GM13976 (cell line): ENCODE measurements around the gene AMIGO2.

ENCODE experiments used
- DNase-seq: peaks from one replicate; pipeline ENCODE4 v3.0.0; 2012; ENCODE audit warnings: low spot score
- in situ Hi-C: fragments of 300-500 bp; cut with MboI; formaldehyde crosslinking; loops from one replicate; pipeline ENCODE4 v1.12.0; 2022; ENCODE audit warnings: low sequenced_read_pairs, mixed read lengths, inconsistent platforms; ENCODE audit not compliant: unreplicated experiment
- TF ChIP-seq, protein P1 (sequence below): IDR thresholded peaks from 2 replicates; pipeline ENCODE4 v1.5.1; 2012; ENCODE audit warnings: borderline replicate concordance, mild to moderate bottlenecking; ENCODE audit not compliant: insufficient read depth; ENCODE audit errors: extremely low read depth, missing control alignments, control extremely low read depth

Gene AMIGO2

DNA sequence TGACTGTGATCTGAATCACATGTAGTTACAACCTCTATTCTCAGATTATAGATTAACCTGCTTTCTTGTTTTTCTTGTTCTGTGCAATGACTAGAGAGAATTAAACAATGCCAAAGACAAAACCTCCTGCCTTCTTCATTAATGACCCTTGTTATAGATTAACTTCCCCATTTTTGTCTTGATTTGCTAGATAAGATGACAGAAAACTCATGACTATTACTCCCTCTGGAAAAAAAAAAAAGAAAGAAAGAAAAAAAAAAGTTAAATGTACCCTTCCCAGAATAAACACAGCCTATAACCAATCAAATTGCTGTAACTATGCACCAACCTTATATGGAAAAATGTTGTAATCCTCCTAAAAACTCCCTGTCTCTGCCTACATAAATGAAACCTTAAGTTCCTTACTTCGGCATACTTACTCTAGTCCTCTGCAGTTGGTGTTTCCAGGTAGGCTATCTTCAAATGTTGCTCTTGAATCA, 41.5 kb downstream of the AMIGO2 start:
- no peak for DNase-seq
- in situ Hi-C loops: no loop called here
- TF ChIP-seq, protein P1, sequence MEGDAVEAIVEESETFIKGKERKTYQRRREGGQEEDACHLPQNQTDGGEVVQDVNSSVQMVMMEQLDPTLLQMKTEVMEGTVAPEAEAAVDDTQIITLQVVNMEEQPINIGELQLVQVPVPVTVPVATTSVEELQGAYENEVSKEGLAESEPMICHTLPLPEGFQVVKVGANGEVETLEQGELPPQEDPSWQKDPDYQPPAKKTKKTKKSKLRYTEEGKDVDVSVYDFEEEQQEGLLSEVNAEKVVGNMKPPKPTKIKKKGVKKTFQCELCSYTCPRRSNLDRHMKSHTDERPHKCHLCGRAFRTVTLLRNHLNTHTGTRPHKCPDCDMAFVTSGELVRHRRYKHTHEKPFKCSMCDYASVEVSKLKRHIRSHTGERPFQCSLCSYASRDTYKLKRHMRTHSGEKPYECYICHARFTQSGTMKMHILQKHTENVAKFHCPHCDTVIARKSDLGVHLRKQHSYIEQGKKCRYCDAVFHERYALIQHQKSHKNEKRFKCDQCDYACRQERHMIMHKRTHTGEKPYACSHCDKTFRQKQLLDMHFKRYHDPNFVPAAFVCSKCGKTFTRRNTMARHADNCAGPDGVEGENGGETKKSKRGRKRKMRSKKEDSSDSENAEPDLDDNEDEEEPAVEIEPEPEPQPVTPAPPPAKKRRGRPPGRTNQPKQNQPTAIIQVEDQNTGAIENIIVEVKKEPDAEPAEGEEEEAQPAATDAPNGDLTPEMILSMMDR: no peak

GRCh38 chr12:47035484-47035883, 44.3 kb downstream of the AMIGO2 start:
- in situ Hi-C loops: no loop called here
- DNase-seq: no peak
- TF ChIP-seq, protein P1: no peak

- DNase-seq: no peak
- TF ChIP-seq, protein P1: no peak
- in situ Hi-C loops: no loop called here
Measured at GRCh38 chr12:47034661-47035060, 45.1 kb downstream of the AMIGO2 start.

DNA sequence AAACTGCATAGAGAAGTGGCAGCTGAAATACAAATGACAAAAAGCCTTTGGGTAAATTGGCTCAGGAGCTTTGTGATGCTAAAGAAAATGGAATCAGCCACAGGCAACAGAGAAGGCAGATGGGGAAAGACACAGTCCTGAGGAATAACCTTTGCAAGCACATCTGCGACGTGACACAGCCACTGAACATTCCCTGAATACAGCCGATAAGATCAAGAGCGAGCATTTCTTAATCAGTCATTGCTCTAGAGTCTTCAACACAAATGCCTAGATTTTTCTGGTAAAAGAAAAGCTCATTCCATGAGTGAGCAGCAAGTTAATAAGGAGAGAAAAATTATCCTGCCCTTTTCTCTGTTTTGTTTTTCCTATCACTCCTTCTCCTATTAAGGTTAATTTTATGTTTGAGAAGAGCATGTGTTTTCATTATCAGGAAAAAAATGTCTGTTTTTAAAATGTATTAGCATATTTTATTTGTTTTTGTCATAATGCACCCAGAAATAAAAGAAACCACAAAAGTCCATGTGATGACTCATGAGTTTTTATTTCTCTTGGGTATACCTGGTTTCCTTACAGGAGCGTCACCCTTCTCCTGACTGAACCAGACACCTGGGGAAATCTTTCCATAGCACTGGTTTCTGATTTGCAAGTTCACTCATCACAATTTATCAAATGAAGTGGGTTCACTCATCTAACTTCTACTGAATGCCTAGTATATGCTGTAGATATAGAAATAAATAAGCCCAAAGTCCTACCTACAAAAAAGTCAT, 45.8 kb downstream of the AMIGO2 start:
- in situ Hi-C loops: no loop called here
- DNase-seq: no peak
- TF ChIP-seq, protein P1: no peak

GRCh38 chr12:47033081-47033480, 46.7 kb downstream of the AMIGO2 start:
- TF ChIP-seq, protein P1: no peak
- DNase-seq: no peak
- in situ Hi-C loops: no loop called here

GRCh38 chr12:47032644-47033043, 47.1 kb downstream of the AMIGO2 start:
- no peak for DNase-seq
- in situ Hi-C loops: no loop called here

More at GRCh38 chr12:47032644-47033043, 47.1 kb downstream of the AMIGO2 start:
- TF ChIP-seq, protein P1: peak; percentile 28
